Progenitor cell of endocrine pancreas (in vitro differentiated cells): Measurements from ENCODE around the gene BOK. TPM values are rescaled to one million over a fixed set of nuclear protein-coding genes. Genes with fewer than 3 reads are reported as not detected.

ENCODE experiments used
- DNase-seq: peaks from one replicate; pipeline ENCODE4 v3.0.0; 2021; ENCODE audit warnings: low spot score; ENCODE audit not compliant: unreplicated experiment
- H3K27ac Mint-ChIP-seq: 2 replicates; pipeline ENCODE4 v1.8.0; 2021; ENCODE audit warnings: mild to moderate bottlenecking, moderate library complexity, mixed read lengths
- H3K27me3 Mint-ChIP-seq: 2 replicates; pipeline ENCODE4 v1.8.0; 2021; ENCODE audit warnings: mixed read lengths
- H3K36me3 Mint-ChIP-seq: 2 replicates; pipeline ENCODE4 v1.8.0; 2022; ENCODE audit warnings: mixed read lengths; ENCODE audit not compliant: insufficient read depth
- H3K4me1 Mint-ChIP-seq: 2 replicates; pipeline ENCODE4 v1.8.0; 2021; ENCODE audit warnings: low read depth, mixed read lengths
- H3K4me3 Mint-ChIP-seq: 2 replicates; pipeline ENCODE4 v1.8.0; 2021; ENCODE audit warnings: low read depth, mild to moderate bottlenecking, moderate library complexity, mixed read lengths
- H3K9me3 Mint-ChIP-seq: 2 replicates; pipeline ENCODE4 v1.8.0; 2021; ENCODE audit warnings: low read depth, mixed read lengths
- total RNA-seq: library from RNA; stranded (reverse); gene quantifications from 2 replicates; pipeline ENCODE4 v1.2.1, GENCODE V29; 2021
- TF ChIP-seq, protein P1 (sequence below): fragments of 200-600 bp; sonication (generic); IDR thresholded peaks from one replicate; pipeline ENCODE4 v1.5.0; 2021; ENCODE audit warnings: antibody characterized with exemption, mild to moderate bottlenecking; ENCODE audit not compliant: unreplicated experiment

The BOK gene
- total RNA-seq, 1 donor from 2014 or later: 8.0 TPM

DNA sequence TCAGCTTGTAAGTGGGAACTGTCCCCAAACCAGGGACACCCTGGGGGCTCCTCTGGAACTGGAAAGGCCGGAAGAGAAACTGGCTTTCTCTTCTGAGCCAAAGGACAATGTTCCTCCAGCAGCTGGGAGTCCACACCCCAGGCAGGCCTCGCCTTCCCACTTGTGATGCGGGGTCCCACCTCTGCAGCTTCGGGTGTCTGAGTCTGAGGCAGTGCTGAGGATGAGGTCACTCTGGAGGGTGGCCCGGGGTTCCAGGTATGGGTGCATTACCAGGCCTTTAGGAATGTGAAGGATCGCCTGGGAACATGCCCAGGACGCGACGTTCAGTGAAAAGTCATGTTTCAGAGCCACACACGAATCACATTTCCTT lies 18.2 kb upstream of the BOK start:
- Mint-ChIP-seq H3K4me1 (peaks cover 9% of the 10 kb centered on the region), H3K4me3 (peak overlapping the region; percentile 56), H3K36me3 (no peaks in the 10 kb centered on the region), H3K27me3 (peaks cover 40% of the 10 kb centered on the region), H3K27ac (peak overlapping the region; percentile 51), H3K9me3 (no peaks in the 10 kb centered on the region)
- DNase-seq: no peak
- TF ChIP-seq, protein P1, sequence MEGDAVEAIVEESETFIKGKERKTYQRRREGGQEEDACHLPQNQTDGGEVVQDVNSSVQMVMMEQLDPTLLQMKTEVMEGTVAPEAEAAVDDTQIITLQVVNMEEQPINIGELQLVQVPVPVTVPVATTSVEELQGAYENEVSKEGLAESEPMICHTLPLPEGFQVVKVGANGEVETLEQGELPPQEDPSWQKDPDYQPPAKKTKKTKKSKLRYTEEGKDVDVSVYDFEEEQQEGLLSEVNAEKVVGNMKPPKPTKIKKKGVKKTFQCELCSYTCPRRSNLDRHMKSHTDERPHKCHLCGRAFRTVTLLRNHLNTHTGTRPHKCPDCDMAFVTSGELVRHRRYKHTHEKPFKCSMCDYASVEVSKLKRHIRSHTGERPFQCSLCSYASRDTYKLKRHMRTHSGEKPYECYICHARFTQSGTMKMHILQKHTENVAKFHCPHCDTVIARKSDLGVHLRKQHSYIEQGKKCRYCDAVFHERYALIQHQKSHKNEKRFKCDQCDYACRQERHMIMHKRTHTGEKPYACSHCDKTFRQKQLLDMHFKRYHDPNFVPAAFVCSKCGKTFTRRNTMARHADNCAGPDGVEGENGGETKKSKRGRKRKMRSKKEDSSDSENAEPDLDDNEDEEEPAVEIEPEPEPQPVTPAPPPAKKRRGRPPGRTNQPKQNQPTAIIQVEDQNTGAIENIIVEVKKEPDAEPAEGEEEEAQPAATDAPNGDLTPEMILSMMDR: no peak

DNA sequence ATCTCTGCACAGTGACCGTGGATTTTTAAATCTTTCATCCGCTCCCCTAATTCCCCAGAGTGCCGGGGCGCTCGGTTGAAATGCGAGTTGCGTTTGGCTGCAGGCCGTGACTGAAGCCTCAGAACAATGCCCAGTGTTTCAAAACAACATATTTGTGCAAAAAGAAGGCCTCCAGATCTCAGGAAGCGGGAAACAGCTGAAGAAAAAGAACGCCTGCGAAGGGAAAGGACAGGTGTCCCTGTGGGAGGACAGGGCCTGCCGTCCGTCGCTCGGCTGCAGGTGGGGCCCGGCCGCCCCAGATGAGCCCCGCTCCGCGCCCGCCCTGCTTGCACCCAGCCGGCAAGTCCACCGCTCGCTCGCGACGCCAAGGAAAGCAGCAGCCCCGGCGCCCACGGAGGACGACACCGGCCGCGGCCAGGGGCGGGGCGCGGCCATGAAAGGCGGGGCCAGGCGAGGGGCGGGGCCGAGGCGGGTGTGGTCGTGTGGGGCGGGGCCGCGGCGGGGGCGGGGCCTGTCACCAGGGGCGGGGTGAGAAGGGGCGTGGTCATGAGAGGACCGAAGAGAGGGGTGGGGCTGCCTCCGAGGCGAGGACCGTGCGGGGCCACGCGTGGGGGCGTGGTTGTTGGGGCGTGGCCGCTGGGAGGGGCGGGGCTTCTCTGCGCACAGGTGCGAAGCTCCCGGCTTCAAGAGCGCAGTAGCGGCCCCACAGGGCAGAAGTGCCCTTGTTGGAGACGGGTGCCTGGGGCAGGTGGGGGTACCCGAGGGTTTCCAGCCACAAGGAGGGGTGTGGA lies 17.6 kb upstream of the BOK start:
- peaks cover 8% of the 10 kb centered on the region for H3K4me1 Mint-ChIP-seq
- H3K9me3 Mint-ChIP-seq: no peaks in the 10 kb centered on the region
- no peaks in the 10 kb centered on the region for H3K36me3 Mint-ChIP-seq
- peak; percentile 40 for DNase-seq
- H3K4me3 Mint-ChIP-seq: peak overlapping the region; percentile 56
- TF ChIP-seq, protein P1: no peak
- peak overlapping the region; percentile 51 for H3K27ac Mint-ChIP-seq
- peaks cover 40% of the 10 kb centered on the region for H3K27me3 Mint-ChIP-seq

- Mint-ChIP-seq H3K27ac (no peak overlapping the region), H3K4me1 (peaks cover 3% of the 10 kb centered on the region), H3K27me3 (peaks cover 37% of the 10 kb centered on the region), H3K36me3 (no peaks in the 10 kb centered on the region), H3K4me3 (no peak overlapping the region), H3K9me3 (no peaks in the 10 kb centered on the region)
- TF ChIP-seq, protein P1: no peak
- no peak for DNase-seq
Observed at GRCh38 chr2:241541564-241542277, 16.8 kb upstream of the BOK start.

DNA sequence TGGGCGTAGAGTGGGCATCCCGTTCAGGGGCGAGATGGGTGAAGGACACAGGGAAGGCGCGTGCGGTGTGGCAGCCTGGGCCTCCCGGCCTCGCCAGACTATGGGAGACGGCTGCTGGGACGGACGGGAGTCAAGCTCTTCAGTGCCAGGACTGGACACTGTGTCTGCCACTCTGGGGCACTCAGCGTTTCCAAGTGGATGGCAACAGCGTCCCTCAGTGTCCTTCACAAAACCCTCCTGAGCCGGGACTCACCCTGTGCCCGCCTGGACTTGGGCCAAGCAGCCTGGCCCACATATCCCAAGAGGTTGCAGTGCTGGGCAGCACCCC lies 16.3 kb upstream of the BOK start:
- Mint-ChIP-seq H3K27ac (no peak overlapping the region), H3K4me1 (peaks cover 6% of the 10 kb centered on the region), H3K4me3 (no peak overlapping the region), H3K9me3 (no peaks in the 10 kb centered on the region), H3K36me3 (no peaks in the 10 kb centered on the region), H3K27me3 (peaks cover 40% of the 10 kb centered on the region)
- TF ChIP-seq, protein P1: no peak
- no peak for DNase-seq

- H3K36me3 Mint-ChIP-seq: no peaks in the 10 kb centered on the region
- no peak overlapping the region for H3K27ac Mint-ChIP-seq
- no peaks in the 10 kb centered on the region for H3K9me3 Mint-ChIP-seq
- no peak overlapping the region for H3K4me3 Mint-ChIP-seq
- H3K4me1 Mint-ChIP-seq: peaks cover 6% of the 10 kb centered on the region
- TF ChIP-seq, protein P1: no peak
- no peak for DNase-seq
- peaks cover 35% of the 10 kb centered on the region for H3K27me3 Mint-ChIP-seq
Observed at GRCh38 chr2:241545106-241545505, 13.4 kb upstream of the BOK start.
